Activated CD4-positive, CD25-positive, alpha-beta regulatory T cell treated with anti-CD3 and anti-CD28 coated beads, Interleukin-2, amount 50 U/mL, for 16 hours (primary cell): ENCODE data around the gene PNPLA7.
A peak's percentile ranks its signal among the peaks of the same experiment; 100 is the strongest.

Source experiments
- DNase-seq: peaks from one replicate; pipeline ENCODE4 v3.0.0-alpha.2; 2020; ENCODE audit warnings: low read depth, low spot score

Gene PNPLA7

DNA sequence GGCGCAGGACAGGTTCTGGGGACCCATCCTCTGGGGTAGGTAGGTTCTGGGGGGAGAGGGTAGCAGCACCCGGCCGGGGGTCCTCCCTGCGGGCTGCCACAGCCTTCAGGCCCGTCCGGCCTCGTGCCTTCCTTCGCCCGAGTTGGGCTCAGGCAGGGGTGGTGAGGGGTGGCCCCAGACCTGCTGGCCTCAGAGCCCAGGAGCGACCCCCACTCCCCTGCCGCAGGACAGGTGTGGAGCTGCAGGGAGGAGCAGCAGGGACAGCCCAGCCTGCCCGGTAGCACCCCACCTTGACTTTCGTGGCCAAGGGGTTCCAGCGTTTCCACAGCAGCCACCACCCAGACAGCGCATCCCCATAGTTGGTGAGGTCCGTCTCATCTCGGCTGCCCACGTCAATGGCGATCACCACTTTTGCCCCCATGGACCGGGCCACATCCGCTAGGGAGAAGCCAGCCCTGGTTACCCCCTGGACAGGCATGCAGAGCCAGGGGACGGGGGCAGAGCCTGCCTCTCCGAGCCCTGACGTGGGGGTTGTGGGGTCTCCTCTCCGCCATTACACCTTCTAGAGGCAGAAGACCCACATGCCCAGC, 87.7 kb downstream of the PNPLA7 start:
- no peak for DNase-seq

DNA sequence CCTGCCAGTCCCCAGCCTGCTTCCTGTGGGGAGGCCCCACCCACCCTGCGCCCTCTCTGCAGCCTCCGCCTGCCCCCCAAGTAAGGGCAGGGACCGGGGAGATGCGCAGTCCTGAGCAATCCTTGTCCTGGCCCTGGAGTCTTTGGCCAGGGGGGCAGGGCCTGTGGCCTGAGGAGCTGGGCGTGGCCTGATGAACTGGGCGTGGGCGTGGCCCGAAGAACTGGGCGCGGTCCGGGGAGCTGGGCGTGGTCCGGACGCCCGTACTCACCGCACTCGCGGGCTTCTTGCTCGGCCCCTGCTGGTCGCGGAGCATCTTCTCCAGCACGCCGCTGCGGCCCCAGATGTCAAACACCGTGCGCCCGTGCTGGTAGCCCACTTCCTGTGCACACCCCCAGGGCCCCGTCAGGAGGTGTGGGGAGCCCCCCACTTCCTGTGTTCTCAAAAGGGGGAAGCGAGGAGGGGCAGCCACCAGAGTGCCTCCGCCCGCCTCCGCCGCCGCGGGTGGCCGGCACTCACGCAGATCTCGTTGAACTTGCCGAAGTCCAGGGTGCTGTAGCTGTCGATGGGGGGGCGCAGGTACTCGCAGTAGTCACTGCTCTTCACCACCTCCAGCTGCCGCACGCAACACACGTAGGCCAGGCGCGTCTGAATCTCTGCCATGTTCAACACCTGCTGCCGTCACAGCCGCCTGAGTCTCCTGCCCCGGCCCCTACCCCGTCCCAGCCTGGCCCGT, 88.4 kb downstream of the PNPLA7 start:
- peak; percentile 58 for DNase-seq

- no peak for DNase-seq
Measured at GRCh38 chr9:137461316-137461662, 88.9 kb downstream of the PNPLA7 start.

- no peak for DNase-seq
Measured at GRCh38 chr9:137460363-137461315, 89.6 kb downstream of the PNPLA7 start.

DNA sequence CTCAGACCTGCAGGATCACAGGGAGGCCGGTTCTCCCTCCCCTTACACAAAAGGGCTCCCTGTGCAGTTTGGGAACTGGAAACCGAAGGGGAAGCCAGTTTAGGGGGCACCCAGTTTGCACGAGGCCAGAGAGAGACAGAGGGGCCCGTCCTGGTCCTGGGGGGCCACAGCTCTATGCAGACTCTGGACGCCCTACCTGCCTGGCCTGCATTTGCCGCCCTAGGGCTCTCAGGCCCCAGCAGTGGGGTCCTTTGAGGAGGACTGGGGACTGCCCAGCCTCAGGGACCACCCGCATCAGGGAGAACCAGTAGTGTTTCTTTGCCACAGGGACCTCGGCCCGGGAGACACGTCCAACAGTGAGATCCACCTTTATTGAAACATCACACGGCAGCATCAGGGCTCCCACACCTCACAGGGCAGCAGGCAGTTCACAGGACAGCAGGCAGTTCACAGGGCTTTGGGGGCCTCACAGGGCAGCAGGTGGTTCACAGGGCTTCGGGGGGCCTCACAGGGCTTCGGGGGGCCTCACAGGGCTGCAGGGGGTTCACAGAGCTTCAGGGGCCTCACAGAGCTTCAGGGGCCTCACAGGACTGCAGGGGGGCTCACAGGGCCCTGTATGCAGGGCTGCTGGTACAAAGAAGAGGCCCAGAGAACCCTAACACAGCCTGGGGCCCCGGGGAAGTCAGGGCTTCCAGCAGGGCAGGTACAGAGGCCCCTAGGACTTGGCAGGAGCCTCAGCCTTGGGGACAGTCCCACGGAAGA, 90.4 kb downstream of the PNPLA7 start:
- DNase-seq, result no peak

- DNase-seq, result peak; percentile 86
Measured at GRCh38 chr9:137459152-137459600, 91.0 kb downstream of the PNPLA7 start, which contains the start of gene NSMF. TSS of gene NSMF (minus strand) at chr9:137459334. CDS start at chr9:137459102, 232 bp downstream.

GRCh38 chr9:137458194-137459151, 91.7 kb downstream of the PNPLA7 start:
- DNase-seq, result no peak

- DNase-seq, result no peak
Measured at GRCh38 chr9:137457406-137458193, 92.6 kb downstream of the PNPLA7 start.

DNA sequence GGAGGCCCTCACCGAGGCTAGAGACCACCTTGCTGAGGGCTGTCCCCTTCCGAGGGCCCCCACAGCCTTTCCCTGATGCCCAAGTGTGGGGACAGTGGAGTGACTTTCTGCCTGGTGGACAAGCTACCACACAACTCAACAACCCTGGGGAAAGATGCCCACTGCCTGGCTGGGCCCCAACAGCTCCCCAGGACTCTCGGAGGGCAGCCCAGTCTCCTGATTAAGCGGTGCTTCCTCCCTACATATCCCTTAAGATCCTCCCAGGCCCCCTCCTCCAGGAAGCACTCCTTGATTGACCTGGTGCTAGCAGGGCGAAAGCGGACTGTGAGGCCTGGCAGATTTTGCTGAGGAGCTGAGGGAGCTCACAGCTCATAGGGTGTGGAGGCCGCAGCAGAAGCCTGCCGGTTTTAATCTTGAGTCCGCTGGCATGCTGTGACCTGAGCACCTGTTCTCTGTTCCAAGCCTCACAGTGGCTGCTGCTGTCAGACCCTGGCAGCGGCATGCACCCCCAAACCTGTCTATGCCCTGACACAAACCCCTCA, 93.3 kb downstream of the PNPLA7 start:
- no peak for DNase-seq

DNA sequence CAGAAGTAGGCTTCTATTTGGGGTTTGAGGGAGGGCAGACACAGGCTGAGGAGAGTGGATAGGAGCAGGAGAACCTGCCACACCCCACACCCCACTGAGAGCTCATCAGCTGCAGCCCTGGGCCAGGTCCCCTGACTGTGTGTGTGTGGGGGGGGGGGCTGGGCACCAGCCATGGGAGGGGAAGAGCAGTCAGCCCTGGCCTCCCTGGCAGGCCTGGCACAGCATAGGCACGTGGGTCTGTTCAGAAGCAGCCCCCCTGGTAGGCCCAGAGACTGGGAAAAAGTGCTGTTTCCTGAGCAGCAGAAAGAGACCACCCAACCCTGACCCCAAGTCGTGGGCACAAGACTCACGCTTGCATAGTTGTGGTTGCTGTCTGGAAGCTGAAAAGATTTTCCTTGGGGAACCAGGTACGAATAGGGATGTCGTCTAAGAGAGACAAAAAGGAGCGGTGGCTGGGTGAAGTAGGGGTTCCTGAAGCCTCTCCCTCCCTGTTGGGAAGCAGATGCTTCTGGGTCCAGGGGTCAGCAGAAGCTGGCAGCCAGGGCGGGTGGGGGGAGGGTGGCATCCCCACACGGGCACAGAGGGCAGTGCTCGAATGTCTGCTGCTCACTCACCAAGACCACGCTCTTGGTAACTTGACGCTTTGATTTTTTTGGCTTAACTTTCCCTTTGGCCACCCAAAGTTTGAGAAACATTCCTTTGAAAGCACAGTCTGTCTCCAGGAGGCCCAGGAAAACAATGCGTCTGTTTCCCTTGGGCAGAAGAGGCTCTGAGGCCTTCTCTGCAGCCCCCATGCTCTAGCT, 93.9 kb downstream of the PNPLA7 start:
- DNase-seq, result no peak

GRCh38 chr9:137455359-137455991, 94.7 kb downstream of the PNPLA7 start:
- no peak for DNase-seq

DNA sequence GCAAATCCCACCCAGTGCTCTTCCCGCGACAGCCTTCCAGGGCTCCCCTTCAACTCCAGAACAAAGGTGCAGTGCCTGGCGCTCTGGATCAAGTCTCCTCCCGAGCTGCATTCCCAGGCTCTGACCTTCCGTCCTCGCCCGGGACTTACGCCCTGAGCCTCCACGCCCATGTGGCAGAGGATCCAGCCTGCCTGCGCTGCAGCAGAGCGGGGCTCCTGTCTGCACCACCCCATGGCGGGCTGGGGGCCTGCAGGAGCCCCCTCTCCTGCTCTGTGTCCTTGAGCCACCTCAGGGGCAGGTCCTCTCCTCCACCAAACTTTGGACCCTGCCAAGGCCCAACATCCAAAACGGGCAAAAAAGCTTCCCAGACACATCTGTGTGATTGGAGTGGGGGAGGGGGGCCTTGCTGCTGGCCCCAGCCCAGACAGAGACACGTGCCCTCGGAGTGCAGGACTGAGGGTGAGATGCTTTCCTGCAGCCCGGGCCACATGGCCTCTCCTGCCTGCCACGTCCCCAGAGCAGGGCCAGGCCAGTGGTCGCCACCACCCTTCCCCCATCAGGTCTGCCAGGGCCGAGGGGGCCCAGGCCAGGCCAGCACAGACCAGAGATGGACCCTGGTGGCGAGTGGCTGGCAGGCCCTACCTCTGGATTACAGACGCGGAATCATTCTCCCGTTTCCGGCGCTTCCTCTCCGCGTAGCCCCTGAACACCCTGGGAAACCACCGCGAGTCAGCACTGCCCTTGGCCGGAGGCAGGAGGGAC, 95.4 kb downstream of the PNPLA7 start:
- no peak for DNase-seq

GRCh38 chr9:137454145-137454596, 96.0 kb downstream of the PNPLA7 start:
- no peak for DNase-seq

DNA sequence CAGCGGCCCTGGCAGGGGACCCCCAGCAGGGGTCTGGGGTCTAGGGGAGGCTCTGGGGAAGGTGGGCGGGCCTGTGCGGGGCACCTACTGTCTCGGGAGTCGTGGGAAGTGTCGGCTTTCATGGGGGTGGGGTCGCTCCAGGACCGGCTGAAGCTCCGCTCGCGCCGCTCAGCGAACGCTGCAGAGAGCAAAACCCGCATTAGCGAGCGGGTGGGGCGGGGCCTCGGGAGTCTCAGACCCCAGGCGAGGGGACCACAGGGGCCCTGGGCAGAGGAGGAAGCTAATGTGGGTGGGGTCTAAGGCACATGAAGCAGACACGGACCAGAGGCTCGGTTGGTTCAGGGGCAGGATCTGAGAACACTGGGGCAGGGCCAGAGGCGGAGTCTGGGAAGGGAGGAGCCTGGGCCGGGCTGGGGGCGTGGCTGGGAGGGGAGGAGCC, 96.5 kb downstream of the PNPLA7 start:
- no peak for DNase-seq

GRCh38 chr9:137452761-137453642, 97.2 kb downstream of the PNPLA7 start:
- no peak for DNase-seq
